ENCODE measurements around the gene AHNAK.
A peak's percentile ranks its signal among the peaks of the same experiment; 100 is the strongest.

AHNAK gene

GRCh38 chr11:62419314-62419929 lies 127.2 kb downstream of the AHNAK start:
- Histone ChIP-seq H3K36me3 (no peaks in the 10 kb centered on the region), H3K27ac (peak overlapping the region in 1 of 2 donors; percentile 36), H3K27me3 (no peaks in the 10 kb centered on the region), H3K9me3 (no peaks in the 10 kb centered on the region), H3K4me3 (no peak overlapping the region), H3K4me1 (peaks cover 0 to 13% (median 1%) of the 10 kb centered on the region in 4 donors)
- no peak for DNase-seq
- intact Hi-C loops (cut with DNase I; ENCODE audit: low total_unique reads): no loop called here
- no peak for TF ChIP-seq CTCF (IDR thresholded peaks at IDR 0.05)

DNA sequence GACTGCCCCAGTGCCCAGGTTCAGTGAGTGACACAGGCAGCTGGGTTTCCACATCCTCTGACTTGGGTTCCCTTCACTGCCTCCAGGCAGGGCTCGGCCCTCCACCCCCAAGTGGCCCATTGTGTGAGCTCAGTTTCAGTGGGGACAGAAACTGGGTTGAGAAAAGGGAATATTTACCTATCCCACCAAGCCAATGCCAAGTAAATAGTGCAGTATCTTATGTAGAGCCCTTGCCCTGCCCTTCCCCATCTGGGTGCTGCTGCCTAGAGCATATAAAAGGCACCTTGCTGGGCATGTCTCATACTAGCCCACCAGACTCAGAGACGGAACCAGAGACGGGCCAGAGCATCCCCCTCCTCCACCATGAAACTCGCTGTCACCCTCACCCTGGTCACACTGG lies 127.9 kb downstream of the AHNAK start, which contains the start of gene SCGB1A1:
Gene SCGB1A1 (plus strand): TSS at position 301 of the 400 bp plus-strand sequence. CDS start 63 bp downstream, at position 364.
- peaks cover 0 to 11% (median 0%) of the 10 kb centered on the region in 4 donors for H3K4me1 ChIP-seq

GRCh38 chr11:62418136-62418535 lies 128.5 kb downstream of the AHNAK start:
- Histone ChIP-seq H3K27ac (no peak overlapping the region), H3K36me3 (no peaks in the 10 kb centered on the region), H3K4me3 (no peak overlapping the region), H3K9me3 (no peaks in the 10 kb centered on the region), H3K27me3 (no peaks in the 10 kb centered on the region), H3K4me1 (peaks cover 0 to 15% (median 0%) of the 10 kb centered on the region in 4 donors)
- TF ChIP-seq CTCF (IDR thresholded peaks at IDR 0.05): no peak
- intact Hi-C loops (cut with DNase I; ENCODE audit: low total_unique reads): no loop called here
- no peak for DNase-seq

More for the DNA sequence above, 127.9 kb downstream of the AHNAK start, which contains the start of gene SCGB1A1:
- no peak for TF ChIP-seq CTCF (IDR thresholded peaks at IDR 0.05)
- DNase-seq: no peak
- H3K4me3 ChIP-seq: no peak within 1 kb of the TSS
- intact Hi-C loops (cut with DNase I; ENCODE audit: low total_unique reads): no loop called here
- no peaks in the 10 kb centered on the region for H3K36me3 ChIP-seq
- H3K27me3 ChIP-seq: no peaks in the 10 kb centered on the region
- H3K27ac ChIP-seq: peak within 1 kb of the TSS in 1 of 2 donors; percentile 36
- no peaks in the 10 kb centered on the region for H3K9me3 ChIP-seq

GRCh38 chr11:62416596-62416995 lies 130.0 kb downstream of the AHNAK start:
- peaks cover 0 to 18% (median 0%) of the 10 kb centered on the region in 4 donors for H3K4me1 ChIP-seq
- H3K9me3 ChIP-seq: no peaks in the 10 kb centered on the region
- no peak for DNase-seq
- H3K4me3 ChIP-seq: no peak overlapping the region
- no peaks in the 10 kb centered on the region for H3K36me3 ChIP-seq
- intact Hi-C loops (cut with DNase I; ENCODE audit: low total_unique reads): no loop called here
- no peak for TF ChIP-seq CTCF (IDR thresholded peaks at IDR 0.05)
- no peaks in the 10 kb centered on the region for H3K27me3 ChIP-seq
- no peak overlapping the region for H3K27ac ChIP-seq

DNA sequence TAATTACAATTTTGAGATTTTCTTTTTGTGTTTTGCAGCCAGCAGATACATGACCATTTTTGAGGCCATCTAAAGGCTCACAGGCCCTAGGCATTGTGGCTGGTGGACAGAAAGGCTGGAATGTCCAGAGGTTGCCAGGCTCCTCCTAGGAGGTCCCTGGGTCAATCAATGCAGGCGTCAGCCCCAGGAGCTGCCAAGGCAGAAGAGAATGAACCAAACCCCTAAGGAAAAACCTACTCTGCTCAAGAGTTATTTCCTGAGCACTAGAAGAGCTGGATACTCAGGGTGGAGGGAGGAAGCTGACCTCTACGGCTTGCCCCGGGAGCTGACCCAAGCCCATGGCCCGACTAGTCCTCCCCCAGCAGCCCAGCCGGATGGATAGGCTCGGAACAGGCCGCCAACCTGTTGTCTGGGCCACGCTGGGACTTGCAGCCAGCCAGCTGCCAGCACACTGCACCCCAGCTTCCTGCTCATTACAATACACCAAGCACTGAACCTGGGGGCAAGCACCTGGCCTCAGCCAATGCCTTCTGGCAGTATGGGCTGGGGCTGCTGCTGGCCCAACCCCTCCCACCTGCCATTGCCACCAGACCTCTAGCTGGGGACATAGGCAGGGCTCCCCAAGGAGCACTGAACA lies 133.4 kb downstream of the AHNAK start:
- no peaks in the 10 kb centered on the region for H3K27me3 ChIP-seq
- H3K4me3 ChIP-seq: no peak overlapping the region
- H3K9me3 ChIP-seq: no peaks in the 10 kb centered on the region
- intact Hi-C loops (cut with DNase I; ENCODE audit: low total_unique reads): no loop called here
- H3K36me3 ChIP-seq: no peaks in the 10 kb centered on the region
- DNase-seq: no peak
- peaks cover 0 to 7% (median 0%) of the 10 kb centered on the region in 4 donors for H3K4me1 ChIP-seq
- H3K27ac ChIP-seq: no peak overlapping the region
- TF ChIP-seq CTCF (IDR thresholded peaks at IDR 0.05): no peak
